ENCODE data around the gene SUCLG2.

DNA sequence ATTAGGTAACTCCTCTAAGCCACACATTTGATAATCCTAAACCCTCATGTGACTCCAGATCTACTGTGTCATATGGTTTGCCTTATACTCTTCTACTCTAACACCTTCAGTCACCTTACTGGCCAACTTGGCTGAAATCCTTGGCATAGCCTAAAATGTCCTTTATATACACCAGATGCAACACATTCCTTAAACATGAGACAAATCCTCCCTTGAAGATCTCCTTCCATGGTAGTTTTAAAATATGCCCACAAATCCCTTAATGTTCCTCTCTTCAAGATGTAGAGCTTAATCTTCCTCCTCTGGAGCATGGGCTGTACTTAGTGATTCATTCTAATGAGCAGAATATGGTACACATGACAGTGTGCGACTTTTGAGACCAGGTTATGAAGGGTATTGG lies 238.9 kb downstream of the SUCLG2 start:
- TF ChIP-seq, protein P1, sequence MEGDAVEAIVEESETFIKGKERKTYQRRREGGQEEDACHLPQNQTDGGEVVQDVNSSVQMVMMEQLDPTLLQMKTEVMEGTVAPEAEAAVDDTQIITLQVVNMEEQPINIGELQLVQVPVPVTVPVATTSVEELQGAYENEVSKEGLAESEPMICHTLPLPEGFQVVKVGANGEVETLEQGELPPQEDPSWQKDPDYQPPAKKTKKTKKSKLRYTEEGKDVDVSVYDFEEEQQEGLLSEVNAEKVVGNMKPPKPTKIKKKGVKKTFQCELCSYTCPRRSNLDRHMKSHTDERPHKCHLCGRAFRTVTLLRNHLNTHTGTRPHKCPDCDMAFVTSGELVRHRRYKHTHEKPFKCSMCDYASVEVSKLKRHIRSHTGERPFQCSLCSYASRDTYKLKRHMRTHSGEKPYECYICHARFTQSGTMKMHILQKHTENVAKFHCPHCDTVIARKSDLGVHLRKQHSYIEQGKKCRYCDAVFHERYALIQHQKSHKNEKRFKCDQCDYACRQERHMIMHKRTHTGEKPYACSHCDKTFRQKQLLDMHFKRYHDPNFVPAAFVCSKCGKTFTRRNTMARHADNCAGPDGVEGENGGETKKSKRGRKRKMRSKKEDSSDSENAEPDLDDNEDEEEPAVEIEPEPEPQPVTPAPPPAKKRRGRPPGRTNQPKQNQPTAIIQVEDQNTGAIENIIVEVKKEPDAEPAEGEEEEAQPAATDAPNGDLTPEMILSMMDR (conservative IDR thresholded peaks at IDR 0.05): no peak
- TF ChIP-seq ZFX (IDR thresholded peaks at IDR 0.05): no peak

Data from C4-2B (cell line).